HepG2 (cell line): Measurements from ENCODE around the gene TAAR5. TPM values are rescaled to one million over a fixed set of nuclear protein-coding genes. Genes with fewer than 3 reads are reported as not detected.
A peak's percentile ranks its signal among the peaks of the same experiment; 100 is the strongest.

Experiments
- ATAC-seq: fragments of 200-7000 bp; cut with Tn5 transposase; 3 replicates; pipeline ENCODE4 v1.9.1; 2020; ENCODE audit warnings: mild to moderate bottlenecking, moderate library complexity
- BruUV-seq: library from RNA; stranded (reverse); fragments of 400-500 nt; replicated peaks from 2 replicates; lab custom pipeline; 2021; lab: Mats Ljungman, UMichigan
- CTCF ChIA-PET: fragments of 300-600 bp; formaldehyde crosslinking; extraction: SDS; loops from one replicate; lab custom pipeline; 2021; ENCODE audit warnings: low total read pairs, inconsistent platforms, low intra/inter-chr PET ratio; lab: Yijun Ruan, JAX
- POLR2A ChIA-PET: fragments of 350-600 bp; sonication (Branson Sonifier 250); formaldehyde crosslinking; loops from one replicate; lab custom pipeline; 2020; ENCODE audit warnings: antibody characterized with exemption, inconsistent platforms; lab: Yijun Ruan, JAX
- DNase-seq: peaks from one replicate; pipeline ENCODE4 v3.0.0-alpha.2; 2015; ENCODE audit warnings: low spot score
- FAIRE-seq: peaks from 3 replicates; lab custom pipeline; 2011; peaks lifted over from hg19 to GRCh38; lab: Jason Lieb, UNC
- H2AFZ ChIP-seq: one replicate; pipeline ENCODE4 v1.6.1; 2011; ENCODE audit warnings: low read length, inconsistent platforms
- H3K27ac ChIP-seq: fragments of 300-600 bp; 3 replicates; pipeline ENCODE4 v1.8.0; 2011; ENCODE audit warnings: mixed run types, mild to moderate bottlenecking, mixed read lengths, low read length, inconsistent platforms; ENCODE audit not compliant: insufficient read depth; ENCODE audit errors: extremely low read length
- H3K27me3 ChIP-seq, 2 experiments: fragments of 200-600 bp in 1 of 2; 2 replicates in 1 of 2; 3 replicates in 1 of 2; pipeline versions ENCODE4 v1.6.0 to v1.8.0; 2011; ENCODE audit warnings: low read length in 2 of 2, mild to moderate bottlenecking in 2 of 2, moderate library complexity in 2 of 2, inconsistent platforms in 1 of 2; ENCODE audit not compliant: insufficient read depth in 2 of 2, control insufficient read depth in 1 of 2
- H3K36me3 ChIP-seq, 2 experiments: fragments of 200-600 bp in 1 of 2; replicated peaks in 1 of 2; 2 replicates in 1 of 2; 3 replicates in 1 of 2; pipeline versions ENCODE4 v1.5.1 to v1.8.0; 2011; ENCODE audit warnings: low read length in 2 of 2, inconsistent platforms in 1 of 2; ENCODE audit not compliant: insufficient read depth in 2 of 2, control insufficient read depth in 1 of 2
- H3K4me1 ChIP-seq: 2 replicates; pipeline ENCODE4 v1.5.1; 2012; ENCODE audit warnings: low read length, inconsistent platforms; ENCODE audit not compliant: insufficient read depth
- H3K4me2 ChIP-seq: 2 replicates; pipeline ENCODE4 v1.6.0; 2011; ENCODE audit warnings: low read depth, low read length, inconsistent platforms
- H3K4me3 ChIP-seq, 3 experiments: fragments of 200-600 bp in 1 of 3; sonication (generic), shearing (Covaris generic) in 1 of 3; replicated peaks in 1 of 3; 2 replicates each; pipeline ENCODE4 v1.5.1; 2011 to 2016; ENCODE audit warnings: low read length in 3 of 3, inconsistent platforms in 2 of 3, low read depth in 2 of 3, mild to moderate bottlenecking in 2 of 3, control low read depth in 1 of 3, mixed read lengths in 1 of 3; ENCODE audit not compliant: insufficient read depth in 1 of 3
- H3K79me2 ChIP-seq: one replicate; pipeline ENCODE4 v1.6.1; 2011; ENCODE audit warnings: low read length, inconsistent platforms; ENCODE audit not compliant: insufficient read depth
- H3K9ac ChIP-seq: 2 replicates; pipeline ENCODE4 v1.6.0; 2011; ENCODE audit warnings: mild to moderate bottlenecking, low read depth, low read length, inconsistent platforms; ENCODE audit not compliant: insufficient read depth
- H3K9me3 ChIP-seq: 2 replicates; pipeline ENCODE4 v1.5.1; 2012; ENCODE audit warnings: mild to moderate bottlenecking, low read length
- H4K20me1 ChIP-seq: 2 replicates; pipeline ENCODE4 v1.6.0; 2011; ENCODE audit warnings: inconsistent platforms, mild to moderate bottlenecking, low read length, moderate library complexity; ENCODE audit not compliant: insufficient read depth
- ARID2 ChIP-seq: sonication (generic); formaldehyde crosslinking; IDR thresholded peaks from 2 replicates; pipeline ENCODE4 v1.8.1; 2022; ENCODE audit warnings: mild to moderate bottlenecking, missing genetic modification reagents, borderline replicate concordance
- CBFB ChIP-seq: sonication (generic); formaldehyde crosslinking; IDR thresholded peaks from 2 replicates; pipeline ENCODE4 v1.4.0; 2020; ENCODE audit warnings: missing genetic modification reagents
- DPF2 ChIP-seq: sonication (generic); formaldehyde crosslinking; IDR thresholded peaks from 2 replicates; pipeline ENCODE4 v1.4.0; 2020; ENCODE audit warnings: mild to moderate bottlenecking, low read depth, missing genetic modification reagents, borderline replicate concordance
- IRX3 ChIP-seq: sonication (generic); formaldehyde crosslinking; IDR thresholded peaks from 2 replicates; pipeline ENCODE4 v1.8.1; 2023; ENCODE audit warnings: mild to moderate bottlenecking, low read depth, missing genetic modification reagents, borderline replicate concordance
- LRRFIP1 ChIP-seq: sonication (generic); formaldehyde crosslinking; conservative IDR thresholded peaks from 2 replicates; pipeline ENCODE4 v1.4.0; 2020; ENCODE audit warnings: missing genetic modification reagents
- NFATC3 ChIP-seq: sonication (generic); formaldehyde crosslinking; IDR thresholded peaks from 2 replicates; pipeline ENCODE4 v1.5.1; 2020; ENCODE audit warnings: mild to moderate bottlenecking, missing genetic modification reagents
- RFX5 ChIP-seq: IDR thresholded peaks from 2 replicates; pipeline ENCODE4 v1.6.1; 2011; ENCODE audit warnings: low read depth, low read length, improper control_type of control experiment
- SYNCRIP ChIP-seq: fragments of 200-400 bp; formaldehyde crosslinking; IDR thresholded peaks from 2 replicates; pipeline ENCODE4 v1.6.1; 2018; ENCODE audit warnings: mild to moderate bottlenecking, low read depth, low read length; ENCODE audit not compliant: insufficient read depth
- ZNF333 ChIP-seq: sonication (generic); formaldehyde crosslinking; IDR thresholded peaks from 2 replicates; pipeline ENCODE4 v1.4.0; 2020; ENCODE audit warnings: mild to moderate bottlenecking, missing genetic modification reagents, borderline replicate concordance
- ZNF569 ChIP-seq: sonication (generic); formaldehyde crosslinking; IDR thresholded peaks from 2 replicates; pipeline ENCODE4 v1.5.0; 2020; ENCODE audit warnings: mild to moderate bottlenecking, missing genetic modification reagents, moderate library complexity, borderline replicate concordance
- ZNF790 ChIP-seq: sonication (generic); formaldehyde crosslinking; IDR thresholded peaks from 2 replicates; pipeline ENCODE4 v1.8.0; 2022; ENCODE audit warnings: missing genetic modification reagents, mild to moderate bottlenecking, borderline replicate concordance
- ZSCAN22 ChIP-seq: sonication (generic); formaldehyde crosslinking; IDR thresholded peaks from 2 replicates; pipeline ENCODE4 v1.4.0; 2020; ENCODE audit warnings: mild to moderate bottlenecking, missing genetic modification reagents
- WGBS: methylation state at CpG from one replicate; pipeline ENCODE4 v1.1.6; 2017; ENCODE audit warnings: low lambda C conversion rate; 5-methylcytosine and 5-hydroxymethylcytosine counted together
- in situ Hi-C: cut with HindIII; loops from 2 replicates; pipeline ENCODE4 v1.10.0; 2017; ENCODE audit warnings: low pct_unique_long_range_greater_than_20kb; ENCODE audit not compliant: extremely low pct_ligation_motif_present
- intact Hi-C: fragments of 100-400 bp; cut with micrococcal nuclease; formaldehyde crosslinking; loops from one replicate; pipeline ENCODE4 v1.10.0; 2022; ENCODE audit not compliant: unreplicated experiment
- polyA plus RNA-seq, 8 experiments: library from polyadenylated mRNA; depleted of rRNA in 3 of 8; stranded (reverse) in 7 of 8; unstranded in 1 of 8; fragments of >200 nt; fragmentation: Illumina TruSeq in 4 of 8; extraction: Trizol in 4 of 8; gene quantifications; 2 replicates each; pipeline versions ENCODE4 v1.2.1 to v1.2.3, GENCODE V29; 2011 to 2016; ENCODE audit warnings: low read depth in 4 of 8, missing spikeins in 1 of 8, mixed read lengths in 1 of 8; ENCODE audit not compliant: insufficient read depth in 1 of 8
- total RNA-seq, 5 experiments: library from RNA; depleted of rRNA; stranded (reverse); fragments of >200 nt; fragmentation: Illumina TruSeq; extraction: Trizol; gene quantifications; 2 replicates each; pipeline ENCODE4 v1.2.3, GENCODE V29; 2016; ENCODE audit warnings: low read depth in 1 of 5

The TAAR5 gene
- total and polyA plus RNA-seq, 2 of the 13 experiments (the other 11 are each of a cell fraction or from before 2014, with no cell fraction given): not detected

- TF ChIP-seq ZNF790 (CRISPR knock-in tag): 0 out of 2 replicates have a peak, but pooled peaks have one; percentile 33
- no peak for TF ChIP-seq LRRFIP1 (CRISPR knock-in tag)
- no peaks in the 10 kb centered on the region for H4K20me1 ChIP-seq
- H2AFZ ChIP-seq: no peak overlapping the region
- H3K9me3 ChIP-seq: no peaks in the 10 kb centered on the region; the same call in 1 of the 2 replicates
- H3K27me3 ChIP-seq: no peaks in the 10 kb centered on the region
- ATAC-seq (peak; percentile 57), DNase-seq (no peak), FAIRE-seq (no peak)
- H3K9ac ChIP-seq: no peak overlapping the region
- peak overlapping the region; percentile 76 for H3K4me2 ChIP-seq
- H3K4me3 ChIP-seq: no peak overlapping the region
- ChIA-PET CTCF (no interaction called here), POLR2A (interaction anchor here (1.1 kb wide), 1 partner anchor 180 kb away, joined by 4 read pairs; the partner anchor contains the start of gene RPS12)
- intact Hi-C loops (no loop called here), in situ Hi-C loops (no loop called here)
- WGBS: 70% methylated on average over 3 of the region's 4 CpGs
- no peak overlapping the region for H3K27ac ChIP-seq
- no TSS peak for BruUV-seq
- H3K4me1 ChIP-seq: peaks cover 20% of the 10 kb centered on the region
- H3K79me2 ChIP-seq: no peaks in the 10 kb centered on the region
- H3K36me3 ChIP-seq: no peaks in the 10 kb centered on the region
Observed at GRCh38 chr6:132634796-132635195, 45.3 kb upstream of the TAAR5 start.

- no peak overlapping the region for H3K4me2 ChIP-seq
- DNase-seq (no peak), FAIRE-seq (no peak), ATAC-seq (no peak; the same call in 2 of the 3 replicates)
- no peak overlapping the region for H2AFZ ChIP-seq
- no peaks in the 10 kb centered on the region for H3K36me3 ChIP-seq
- 39% methylated on average over 2 of the region's 2 CpGs for WGBS
- H3K27ac ChIP-seq: no peak overlapping the region
- peaks cover 20% of the 10 kb centered on the region for H3K4me1 ChIP-seq
- no peak overlapping the region for H3K9ac ChIP-seq
- H3K27me3 ChIP-seq: no peaks in the 10 kb centered on the region
- H3K9me3 ChIP-seq: no peaks in the 10 kb centered on the region; the same call in 1 of the 2 replicates
- H3K4me3 ChIP-seq: no peak overlapping the region
- in situ Hi-C loops (no loop called here), intact Hi-C loops (no loop called here)
- TF ChIP-seq ZNF333 (CRISPR knock-in tag) (no peak), CBFB (no peak), DPF2 (no peak), ZSCAN22 (CRISPR knock-in tag) (no peak), IRX3 (no peak), SYNCRIP (no peak), ARID2 (no peak), RFX5 (no peak), NFATC3 (no peak), ZNF569 (CRISPR knock-in tag) (no peak)
- H4K20me1 ChIP-seq: no peaks in the 10 kb centered on the region
- H3K79me2 ChIP-seq: no peaks in the 10 kb centered on the region
- POLR2A ChIA-PET: no interaction called here
- no TSS peak for BruUV-seq
- CTCF ChIA-PET: no interaction called here
Observed at GRCh38 chr6:132633362-132633761, 43.8 kb upstream of the TAAR5 start.
